GM19239 (cell line): ENCODE results near the gene RASGRF1.

Experiments used
- DNase-seq: peaks from one replicate; pipeline ENCODE4 v3.0.0; 2011; ENCODE audit warnings: low spot score; ENCODE audit not compliant: insufficient read length
- FAIRE-seq: peaks from 2 replicates; lab custom pipeline; 2011; peaks lifted over from hg19 to GRCh38; lab: Jason Lieb, UNC

The RASGRF1 gene

GRCh38 chr15:78977091-78977571 lies 113.4 kb downstream of the RASGRF1 start:
- peak; percentile 37 for DNase-seq
- peak; percentile 86 for FAIRE-seq

GRCh38 chr15:78976691-78977090 lies 113.9 kb downstream of the RASGRF1 start:
- no peak for DNase-seq
- peak; percentile 4 for FAIRE-seq

GRCh38 chr15:78974272-78974918 lies 116.2 kb downstream of the RASGRF1 start:
- FAIRE-seq (no peak), DNase-seq (no peak)

- FAIRE-seq (no peak), DNase-seq (no peak)
Observed at GRCh38 chr15:78969687-78970349, 120.8 kb downstream of the RASGRF1 start.

- FAIRE-seq (no peak), DNase-seq (no peak)
Observed at GRCh38 chr15:78968539-78969271, 121.9 kb downstream of the RASGRF1 start.

GRCh38 chr15:78968114-78968513 lies 122.5 kb downstream of the RASGRF1 start:
- FAIRE-seq (no peak), DNase-seq (no peak)

GRCh38 chr15:78960308-78960707 lies 130.3 kb downstream of the RASGRF1 start:
- DNase-seq: no peak
- no peak for FAIRE-seq

GRCh38 chr15:78959360-78959759 lies 131.2 kb downstream of the RASGRF1 start:
- no peak for DNase-seq
- no peak for FAIRE-seq

GRCh38 chr15:78957416-78958093 lies 133.0 kb downstream of the RASGRF1 start:
- FAIRE-seq (no peak), DNase-seq (no peak)

GRCh38 chr15:78956937-78957336 lies 133.6 kb downstream of the RASGRF1 start:
- FAIRE-seq (no peak), DNase-seq (no peak)

- no peak for FAIRE-seq
- DNase-seq: no peak
Observed at GRCh38 chr15:78955355-78955754, 135.2 kb downstream of the RASGRF1 start.

GRCh38 chr15:78951841-78952238 lies 138.7 kb downstream of the RASGRF1 start:
- DNase-seq: no peak
- FAIRE-seq: no peak

GRCh38 chr15:78950902-78951840 lies 139.4 kb downstream of the RASGRF1 start:
- no peak for FAIRE-seq
- DNase-seq: no peak

- FAIRE-seq (no peak), DNase-seq (no peak)
Observed at GRCh38 chr15:78950343-78950742, 140.2 kb downstream of the RASGRF1 start.

- FAIRE-seq (no peak), DNase-seq (no peak)
Observed at GRCh38 chr15:78949461-78949860, 141.1 kb downstream of the RASGRF1 start.

- DNase-seq (no peak), FAIRE-seq (no peak)
Observed at GRCh38 chr15:78947506-78947905, 143.1 kb downstream of the RASGRF1 start.

GRCh38 chr15:78946493-78946892 lies 144.1 kb downstream of the RASGRF1 start:
- no peak for FAIRE-seq
- DNase-seq: no peak

GRCh38 chr15:78944669-78945407 lies 145.7 kb downstream of the RASGRF1 start, which contains the start of gene CTSH:
Gene CTSH, minus strand, starts transcription at chr15:78945046. Its CDS starts 65 bp downstream, at chr15:78944981.
- DNase-seq (peak; percentile 70), FAIRE-seq (peak; percentile 57)

- DNase-seq (no peak), FAIRE-seq (no peak)
Observed at GRCh38 chr15:78944202-78944625, 146.4 kb downstream of the RASGRF1 start.
